Neuronal stem cell (in vitro differentiated cells): Measurements from ENCODE around the gene KLHL14.

ENCODE experiments used
- DNase-seq: peaks from one replicate; pipeline ENCODE4 v3.0.0-alpha.2; 2013; ENCODE audit warnings: low spot score
- H2AFZ ChIP-seq: one replicate; pipeline ENCODE4 v1.6.1; 2013; ENCODE audit warnings: mild to moderate bottlenecking, low read length, inconsistent platforms
- H2AK5ac ChIP-seq: 2 replicates; pipeline ENCODE4 v1.6.1; 2013; ENCODE audit warnings: low read depth, mild to moderate bottlenecking, inconsistent platforms, low read length, moderate library complexity, mixed read lengths
- H2BK120ac ChIP-seq: 2 replicates; pipeline ENCODE4 v1.6.1; 2013; ENCODE audit warnings: low read depth, mild to moderate bottlenecking, inconsistent platforms, low read length, moderate library complexity, mixed read lengths
- H2BK12ac ChIP-seq: one replicate; pipeline ENCODE4 v1.6.1; 2013; ENCODE audit warnings: low read length, inconsistent platforms
- H2BK15ac ChIP-seq: 2 replicates; pipeline ENCODE4 v1.6.1; 2013; ENCODE audit warnings: mild to moderate bottlenecking, low read length, inconsistent platforms, mixed read lengths
- H2BK5ac ChIP-seq: one replicate; pipeline ENCODE4 v1.6.1; 2013; ENCODE audit warnings: inconsistent platforms, mild to moderate bottlenecking, low read length, moderate library complexity
- H3K14ac ChIP-seq: one replicate; pipeline ENCODE4 v1.6.1; 2013; ENCODE audit warnings: low read length, inconsistent platforms
- H3K18ac ChIP-seq: 2 replicates; pipeline ENCODE4 v1.6.1; 2013; ENCODE audit warnings: low read length, inconsistent platforms
- H3K23ac ChIP-seq: 2 replicates; pipeline ENCODE4 v1.6.1; 2013; ENCODE audit warnings: low read depth, mild to moderate bottlenecking, mixed read lengths, low read length, inconsistent platforms; ENCODE audit not compliant: poor library complexity
- H3K27ac ChIP-seq: replicated peaks from 3 replicates; pipeline ENCODE4 v1.5.1; 2013; ENCODE audit warnings: low read length, inconsistent platforms
- H3K27me3 ChIP-seq, 3 experiments: 2 replicates each; pipeline ENCODE4 v1.6.1; 2013; ENCODE audit warnings: low read length in 3 of 3, mild to moderate bottlenecking in 2 of 3, inconsistent platforms in 1 of 3, low read depth in 1 of 3, mixed read lengths in 1 of 3, moderate library complexity in 1 of 3; ENCODE audit not compliant: control insufficient read depth in 3 of 3, insufficient read depth in 3 of 3
- H3K36me3 ChIP-seq, 2 donors: replicated peaks in 1 of 2; 2 replicates each; pipeline ENCODE4 v1.6.1; 2013; ENCODE audit warnings: low read length in 2 of 2; ENCODE audit not compliant: control insufficient read depth in 2 of 2, insufficient read depth in 2 of 2
- H3K4ac ChIP-seq: 2 replicates; pipeline ENCODE4 v1.6.1; 2013; ENCODE audit warnings: inconsistent platforms, mild to moderate bottlenecking, low read length, moderate library complexity
- H3K4me1 ChIP-seq, 2 donors: 1 replicate in 1 of 2; 2 replicates in 1 of 2; pipeline ENCODE4 v1.6.1; 2013; ENCODE audit warnings: low read length in 2 of 2, low read depth in 1 of 2; ENCODE audit not compliant: control insufficient read depth in 2 of 2, insufficient read depth in 1 of 2
- H3K4me2 ChIP-seq: one replicate; pipeline ENCODE4 v1.6.1; 2013; ENCODE audit warnings: mild to moderate bottlenecking, low read length, inconsistent platforms; ENCODE audit not compliant: insufficient read depth, poor library complexity, severe bottlenecking
- H3K4me3 ChIP-seq, 2 donors: 2 replicates each; pipeline ENCODE4 v1.5.1; 2013; ENCODE audit warnings: low read length in 2 of 2, mild to moderate bottlenecking in 2 of 2, inconsistent platforms in 1 of 2, moderate library complexity in 1 of 2
- H3K79me1 ChIP-seq: one replicate; pipeline ENCODE4 v1.6.1; 2013; ENCODE audit warnings: low read depth, mild to moderate bottlenecking, inconsistent platforms, low read length, moderate library complexity
- H3K9ac ChIP-seq: one replicate; pipeline ENCODE4 v1.6.1; 2013; ENCODE audit warnings: mild to moderate bottlenecking, low read depth, low read length, inconsistent platforms; ENCODE audit not compliant: poor library complexity
- H3K9me3 ChIP-seq, 2 donors: replicated peaks in 1 of 2; 2 replicates each; pipeline versions ENCODE3 to v1.6.1; 2013; ENCODE audit warnings: low read length in 2 of 2, mild to moderate bottlenecking in 2 of 2, inconsistent platforms in 1 of 2, low read depth in 1 of 2, mixed read lengths in 1 of 2, moderate library complexity in 1 of 2; ENCODE audit not compliant: control insufficient read depth in 2 of 2, insufficient read depth in 1 of 2
- H4K8ac ChIP-seq: one replicate; pipeline ENCODE4 v1.6.1; 2013; ENCODE audit warnings: low read depth, mild to moderate bottlenecking, inconsistent platforms, low read length, moderate library complexity
- H4K91ac ChIP-seq: one replicate; pipeline ENCODE4 v1.6.1; 2013; ENCODE audit warnings: low read length, low read depth, mild to moderate bottlenecking, inconsistent platforms; ENCODE audit not compliant: poor library complexity
- WGBS, 2 donors: extraction: QIAGEN DNeasy Blood & Tissue Kit; methylation state at CpG; one replicate each; pipeline ENCODE4 v1.1.7; 2013; ENCODE audit warnings: missing lambda C conversion rate in 2 of 2, mixed read lengths in 1 of 2; ENCODE audit not compliant: insufficient read length in 2 of 2, insufficient replicate concordance in 1 of 2; ENCODE audit errors: extremely low coverage in 2 of 2; 5-methylcytosine and 5-hydroxymethylcytosine counted together

KLHL14 gene

DNA sequence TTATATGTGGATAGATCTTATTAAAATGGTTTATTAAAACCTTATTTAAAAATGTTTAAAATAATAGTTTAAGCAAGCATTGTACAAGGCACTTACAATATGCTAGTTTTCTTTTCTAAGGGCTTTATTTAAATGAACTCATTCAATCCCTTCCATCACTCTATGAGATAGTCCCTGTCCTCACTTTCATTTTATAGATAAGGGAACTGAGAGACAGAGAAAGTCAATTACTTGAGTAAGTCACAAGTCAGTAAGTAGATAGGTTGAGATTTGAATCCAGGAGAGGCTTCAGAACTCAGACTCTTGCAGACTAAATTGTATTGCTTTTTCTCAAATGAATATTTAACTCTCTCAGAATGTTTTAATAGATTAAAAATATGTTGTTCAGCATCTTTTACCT lies 95.2 kb downstream of the KLHL14 start:
- Histone ChIP-seq H2BK15ac (no peak overlapping the region), H3K18ac (no peak overlapping the region), H3K4ac (no peak overlapping the region), H3K9me3 (peaks cover 0 to 1% of the 10 kb centered on the region in 2 donors), H3K79me1 (no peaks in the 10 kb centered on the region), H4K8ac (no peak overlapping the region), H3K9ac (no peak overlapping the region), H3K4me3 (no peak overlapping the region), H3K27ac (no peak overlapping the region), H2AK5ac (no peak overlapping the region), H3K27me3 (no peaks in the 10 kb centered on the region), H4K91ac (no peak overlapping the region), H2BK120ac (no peak overlapping the region), H3K23ac (no peak overlapping the region), H2AFZ (no peak overlapping the region), H3K4me2 (no peak overlapping the region), H3K4me1 (no peaks in the 10 kb centered on the region), H3K36me3 (peaks cover 0 to 77% of the 10 kb centered on the region in 2 donors), H2BK5ac (no peak overlapping the region), H2BK12ac (no peak overlapping the region), H3K14ac (no peak overlapping the region)
- no peak for DNase-seq

DNA sequence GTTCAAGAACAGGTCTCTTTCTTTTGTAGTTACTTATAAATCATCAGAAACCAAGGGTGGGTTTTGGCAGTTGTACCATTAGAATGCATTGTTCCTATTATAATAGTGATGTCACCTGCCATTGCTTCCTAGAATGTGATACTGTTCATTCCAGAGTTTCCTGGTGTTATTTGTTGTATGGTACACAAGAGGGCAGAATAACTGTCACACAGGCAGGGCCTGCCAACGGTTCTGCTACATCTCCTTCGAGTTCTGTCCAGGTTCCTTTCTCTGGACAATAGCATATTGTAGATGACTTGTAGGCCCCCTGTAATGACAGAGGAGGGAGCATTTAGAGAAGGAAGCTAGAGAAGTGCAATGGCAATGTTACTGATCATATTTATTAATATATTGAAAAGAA lies 98.3 kb downstream of the KLHL14 start:
- H3K4ac ChIP-seq = no peak overlapping the region
- H3K36me3 ChIP-seq = peaks cover 0 to 66% of the 10 kb centered on the region in 2 donors
- peaks cover 0 to 3% of the 10 kb centered on the region in 2 donors for H3K9me3 ChIP-seq
- no peak overlapping the region for H2AK5ac ChIP-seq
- DNase-seq = no peak
- no peak overlapping the region for H3K9ac ChIP-seq
- no peak overlapping the region for H2BK15ac ChIP-seq
- no peak overlapping the region for H3K18ac ChIP-seq
- H3K27me3 ChIP-seq = no peaks in the 10 kb centered on the region
- H4K8ac ChIP-seq = no peak overlapping the region
- H3K14ac ChIP-seq = no peak overlapping the region
- H3K4me2 ChIP-seq = no peak overlapping the region
- H2BK12ac ChIP-seq = no peak overlapping the region
- WGBS, 2 donors = no CpG with 5 or more reads among the region's 2 CpGs
- no peak overlapping the region for H4K91ac ChIP-seq
- no peak overlapping the region for H3K27ac ChIP-seq
- H3K4me1 ChIP-seq = no peaks in the 10 kb centered on the region
- H2BK5ac ChIP-seq = no peak overlapping the region
- H3K79me1 ChIP-seq = no peaks in the 10 kb centered on the region
- H3K4me3 ChIP-seq = no peak overlapping the region
- H3K23ac ChIP-seq = no peak overlapping the region
- no peak overlapping the region for H2BK120ac ChIP-seq
- H2AFZ ChIP-seq = no peak overlapping the region

DNA sequence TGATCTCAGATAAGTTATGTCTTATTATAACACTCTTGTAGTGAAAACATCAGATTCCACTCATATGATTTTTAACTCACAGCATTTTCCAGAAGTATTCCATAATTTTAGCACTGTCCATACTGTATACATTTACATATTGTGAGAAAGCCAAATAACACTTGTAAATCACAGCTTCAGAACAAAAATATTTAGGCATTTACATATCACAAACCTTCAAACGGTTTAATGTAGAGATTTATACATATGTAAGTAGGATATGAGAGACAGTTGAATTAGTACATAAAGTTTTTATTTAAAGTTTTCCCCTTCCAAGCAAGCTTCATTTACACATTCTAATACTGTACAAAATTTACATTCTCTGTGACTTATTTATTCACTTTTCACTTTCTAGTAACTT lies 100.4 kb downstream of the KLHL14 start:
- no CpG with 5 or more reads among the region's 1 CpG for WGBS, 2 donors
- no peak overlapping the region for H3K27ac ChIP-seq
- no peak overlapping the region for H2AFZ ChIP-seq
- H4K91ac ChIP-seq = no peak overlapping the region
- no peak overlapping the region for H3K14ac ChIP-seq
- H2BK5ac ChIP-seq = no peak overlapping the region
- H3K4me1 ChIP-seq = no peaks in the 10 kb centered on the region
- no peaks in the 10 kb centered on the region for H3K79me1 ChIP-seq
- H2AK5ac ChIP-seq = no peak overlapping the region
- H2BK12ac ChIP-seq = no peak overlapping the region
- peaks cover 0 to 3% of the 10 kb centered on the region in 2 donors for H3K9me3 ChIP-seq
- no peak overlapping the region for H2BK120ac ChIP-seq
- no peak for DNase-seq
- H3K4ac ChIP-seq = no peak overlapping the region
- H3K23ac ChIP-seq = no peak overlapping the region
- H3K9ac ChIP-seq = no peak overlapping the region
- no peak overlapping the region for H4K8ac ChIP-seq
- no peaks in the 10 kb centered on the region for H3K27me3 ChIP-seq
- H3K4me3 ChIP-seq = no peak overlapping the region
- H2BK15ac ChIP-seq = no peak overlapping the region
- H3K18ac ChIP-seq = no peak overlapping the region
- peaks cover 0 to 45% of the 10 kb centered on the region in 2 donors for H3K36me3 ChIP-seq
- H3K4me2 ChIP-seq = no peak overlapping the region

DNA sequence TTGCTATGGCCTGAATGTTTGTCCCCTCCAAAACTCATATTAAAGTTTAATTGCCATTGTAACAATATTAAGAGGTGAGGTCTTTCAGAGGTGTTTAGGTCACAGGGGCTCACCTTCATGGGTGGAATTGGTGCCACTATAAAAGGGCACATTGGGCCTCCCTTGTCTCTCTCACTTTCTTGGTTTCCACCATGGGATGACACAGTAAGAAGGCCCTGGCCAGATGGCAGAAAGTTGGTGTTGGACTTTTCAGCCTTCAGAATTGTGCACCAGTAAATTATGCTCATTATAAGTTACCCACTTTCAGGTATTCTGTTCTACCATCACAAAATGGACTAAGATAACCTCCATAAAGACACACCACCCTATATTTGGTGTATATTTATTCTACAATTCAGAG lies 102.1 kb downstream of the KLHL14 start:
- H3K4me3 ChIP-seq = no peak overlapping the region
- no peak overlapping the region for H3K9ac ChIP-seq
- H3K36me3 ChIP-seq = peaks cover 0 to 28% of the 10 kb centered on the region in 2 donors
- no peak for DNase-seq
- no peak overlapping the region for H3K4me2 ChIP-seq
- no peak overlapping the region for H2BK5ac ChIP-seq
- H3K9me3 ChIP-seq = peaks cover 0 to 3% of the 10 kb centered on the region in 2 donors
- H3K4ac ChIP-seq = no peak overlapping the region
- H3K4me1 ChIP-seq = no peaks in the 10 kb centered on the region
- no peak overlapping the region for H2AK5ac ChIP-seq
- H4K8ac ChIP-seq = no peak overlapping the region
- H3K23ac ChIP-seq = no peak overlapping the region
- no peak overlapping the region for H4K91ac ChIP-seq
- H3K27me3 ChIP-seq = no peaks in the 10 kb centered on the region
- H2AFZ ChIP-seq = no peak overlapping the region
- H3K79me1 ChIP-seq = no peaks in the 10 kb centered on the region
- H2BK120ac ChIP-seq = no peak overlapping the region
- no peak overlapping the region for H3K14ac ChIP-seq
- no peak overlapping the region for H3K18ac ChIP-seq
- H3K27ac ChIP-seq = no peak overlapping the region
- H2BK12ac ChIP-seq = no peak overlapping the region
- H2BK15ac ChIP-seq = no peak overlapping the region
